Activated naive CD4-positive, alpha-beta T cell treated with Interleukin-2 at 50 U/mL for 16 hours (primary cell): ENCODE measurements around the gene USP53.
"Not testable (repeated sequence)": the region's sequence is repeated elsewhere in the genome, so short reads cannot be mapped to it uniquely, and the experiment has no call there.

Experiments
- DNase-seq: peaks from one replicate; pipeline ENCODE4 v3.0.0-alpha.2; 2020

Gene USP53

GRCh38 chr4:119321921-119322687 lies 109.6 kb downstream of the USP53 start, which contains the start of gene FABP2:
TSS of gene FABP2 (minus strand) at chr4:119322138. CDS start at chr4:119322102, 36 bp downstream.
- DNase-seq = no peak

GRCh38 chr4:119328695-119329094 lies 116.2 kb downstream of the USP53 start:
- DNase-seq = no peak

GRCh38 chr4:119329835-119330620 lies 117.5 kb downstream of the USP53 start:
- no peak for DNase-seq

- not testable (repeated sequence) for DNase-seq
Measured at GRCh38 chr4:119336332-119336979, 123.9 kb downstream of the USP53 start.

- no peak for DNase-seq
Measured at GRCh38 chr4:119337010-119337409, 124.5 kb downstream of the USP53 start.

GRCh38 chr4:119339895-119340294 lies 127.4 kb downstream of the USP53 start:
- not testable (repeated sequence) for DNase-seq

- not testable (repeated sequence) for DNase-seq
Measured at GRCh38 chr4:119343293-119343692, 130.8 kb downstream of the USP53 start.
